Neural crest cell (in vitro differentiated cells): Measurements from ENCODE around the gene WDR41. TPM values are rescaled to one million over a fixed set of nuclear protein-coding genes. Genes with fewer than 3 reads are reported as not detected.

Source experiments
- DNase-seq: peaks from one replicate; pipeline ENCODE4 v3.0.0; 2021; ENCODE audit warnings: low read depth, mixed read lengths, low spot score
- H3K27ac Mint-ChIP-seq: one replicate; pipeline ENCODE4 v1.8.0; 2021; ENCODE audit warnings: mild to moderate bottlenecking, mixed read lengths; ENCODE audit not compliant: unreplicated experiment
- H3K27me3 Mint-ChIP-seq: 2 replicates; pipeline ENCODE4 v1.8.0; 2021; ENCODE audit warnings: low read depth, mild to moderate bottlenecking, mixed read lengths
- H3K36me3 Mint-ChIP-seq: 2 replicates; pipeline ENCODE4 v1.8.0; 2021; ENCODE audit warnings: low read depth, mild to moderate bottlenecking, mixed read lengths
- H3K4me1 Mint-ChIP-seq: 2 replicates; pipeline ENCODE4 v1.8.0; 2021; ENCODE audit warnings: mixed read lengths
- H3K4me3 Mint-ChIP-seq: one replicate; pipeline ENCODE4 v1.8.0; 2021; ENCODE audit warnings: mild to moderate bottlenecking, mixed read lengths
- H3K9me3 Mint-ChIP-seq: 2 replicates; pipeline ENCODE4 v1.8.0; 2021; ENCODE audit warnings: mixed read lengths
- CTCF ChIP-seq: fragments of 200-600 bp; sonication (generic); conservative IDR thresholded peaks from 2 replicates; pipeline ENCODE4 v1.5.0; 2021; ENCODE audit warnings: antibody characterized with exemption, mild to moderate bottlenecking
- total RNA-seq: library from RNA; stranded (reverse); gene quantifications from 2 replicates; pipeline ENCODE4 v1.2.1, GENCODE V29; 2021

The WDR41 gene
- total RNA-seq, 1 donor from 2014 or later, result 57.5 TPM

- peaks cover 13% of the 10 kb centered on the region for H3K36me3 Mint-ChIP-seq
- H3K27ac Mint-ChIP-seq, result no peak overlapping the region
- no peak overlapping the region for H3K4me3 Mint-ChIP-seq
- TF ChIP-seq CTCF, result no peak
- no peaks in the 10 kb centered on the region for H3K9me3 Mint-ChIP-seq
- H3K27me3 Mint-ChIP-seq, result no peaks in the 10 kb centered on the region
- DNase-seq, result no peak
- H3K4me1 Mint-ChIP-seq, result peaks cover 5% of the 10 kb centered on the region
These were observed 63.6 kb downstream of the WDR41 start for GRCh38 chr5:77428526-77428925.

DNA sequence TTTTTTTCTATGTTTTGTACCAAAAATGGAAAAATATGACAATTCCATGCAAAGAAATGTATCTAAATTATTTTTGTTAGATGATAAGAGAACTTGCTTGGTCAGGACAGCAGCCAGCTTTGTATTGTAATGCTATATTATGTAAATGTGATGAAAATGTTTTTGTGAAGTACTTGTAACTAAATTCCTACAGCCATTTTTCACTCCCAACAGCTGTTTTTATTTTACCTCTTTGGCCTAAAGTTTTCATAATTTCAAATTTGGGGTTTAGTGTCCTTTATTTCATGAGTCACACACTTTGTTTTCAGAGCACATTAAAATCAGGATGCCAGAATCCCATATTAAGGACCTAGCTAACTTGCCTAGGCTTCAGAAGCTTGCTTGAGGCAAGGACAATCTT lies 64.1 kb downstream of the WDR41 start:
- Mint-ChIP-seq H3K4me3 (no peak overlapping the region), H3K36me3 (peaks cover 11% of the 10 kb centered on the region), H3K4me1 (peaks cover 5% of the 10 kb centered on the region), H3K27me3 (no peaks in the 10 kb centered on the region), H3K9me3 (no peaks in the 10 kb centered on the region), H3K27ac (no peak overlapping the region)
- no peak for DNase-seq
- TF ChIP-seq CTCF, result no peak

GRCh38 chr5:77426670-77427069 lies 65.4 kb downstream of the WDR41 start:
- Mint-ChIP-seq H3K27me3 (no peaks in the 10 kb centered on the region), H3K4me1 (peaks cover 5% of the 10 kb centered on the region), H3K4me3 (no peak overlapping the region), H3K9me3 (no peaks in the 10 kb centered on the region), H3K27ac (no peak overlapping the region), H3K36me3 (peaks cover 13% of the 10 kb centered on the region)
- no peak for DNase-seq
- no peak for TF ChIP-seq CTCF

DNA sequence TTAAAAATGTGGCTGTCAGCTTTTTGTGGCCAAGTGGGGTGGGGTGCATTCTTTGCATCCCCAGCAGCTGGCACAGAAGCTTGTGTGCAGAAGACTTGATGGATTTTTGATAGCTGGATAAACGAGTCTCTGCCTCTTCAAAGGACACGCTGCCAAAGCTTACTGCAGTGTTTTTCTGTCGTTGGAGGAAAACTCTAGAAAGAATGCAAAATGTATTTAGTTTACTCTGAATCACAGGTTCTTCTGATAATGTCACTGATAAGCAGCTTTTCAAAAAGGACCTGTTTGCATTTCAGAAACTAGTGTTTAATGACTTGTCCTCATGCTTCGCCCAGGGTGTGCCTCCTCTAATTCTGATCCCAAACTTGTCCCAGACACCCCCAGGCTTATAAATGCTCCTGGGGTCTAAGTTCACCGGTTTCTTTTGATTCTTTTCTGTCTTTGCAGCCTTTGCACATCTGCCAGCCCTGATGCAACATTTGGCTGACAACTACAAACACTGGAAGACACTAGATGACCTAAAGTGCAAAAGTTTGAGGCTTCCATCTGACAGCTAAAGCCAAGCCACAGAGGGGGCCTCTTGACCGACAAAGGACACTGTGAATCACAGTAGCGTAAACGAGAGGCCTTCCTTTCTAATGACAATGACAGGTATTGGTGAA lies 66.0 kb downstream of the WDR41 start:
- no peak for TF ChIP-seq CTCF
- Mint-ChIP-seq H3K27ac (no peak overlapping the region), H3K36me3 (peaks cover 11% of the 10 kb centered on the region), H3K4me1 (peaks cover 5% of the 10 kb centered on the region), H3K9me3 (no peaks in the 10 kb centered on the region), H3K27me3 (no peaks in the 10 kb centered on the region), H3K4me3 (no peak overlapping the region)
- DNase-seq, result no peak

DNA sequence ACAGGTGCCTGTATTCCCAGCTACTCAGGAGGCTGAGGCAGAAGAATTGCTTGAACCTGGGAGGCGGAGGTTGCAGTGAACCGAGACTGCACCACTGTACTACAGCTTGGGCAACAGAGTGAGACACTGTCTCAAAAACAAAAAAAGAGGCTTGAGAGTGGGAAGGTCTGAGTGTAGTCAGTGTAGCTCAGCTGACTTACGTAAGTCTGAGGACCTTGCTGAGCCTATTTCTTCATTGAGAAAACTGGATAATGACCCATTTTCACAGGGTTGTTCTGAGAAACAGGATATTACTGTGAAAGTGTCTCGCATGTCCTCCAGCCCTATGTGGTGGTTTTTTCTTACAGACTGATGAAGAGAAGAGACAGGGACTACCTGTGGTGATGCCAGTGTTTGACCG lies 66.7 kb downstream of the WDR41 start:
- H3K27me3 Mint-ChIP-seq, result no peaks in the 10 kb centered on the region
- H3K4me3 Mint-ChIP-seq, result no peak overlapping the region
- no peak for DNase-seq
- no peak overlapping the region for H3K27ac Mint-ChIP-seq
- peaks cover 5% of the 10 kb centered on the region for H3K4me1 Mint-ChIP-seq
- no peak for TF ChIP-seq CTCF
- H3K9me3 Mint-ChIP-seq, result no peaks in the 10 kb centered on the region
- H3K36me3 Mint-ChIP-seq, result peaks cover 4% of the 10 kb centered on the region
